Endothelial cell of umbilical vein (primary cell): ENCODE data around the gene PCGF3.

Experiments
- CTCF ChIP-seq, 2 donors: IDR thresholded peaks; 1 replicate in 1 of 2; 2 replicates in 1 of 2; pipeline ENCODE4 v1.5.1; 2011; ENCODE audit warnings: low read length in 2 of 2, mild to moderate bottlenecking in 2 of 2, moderate library complexity in 2 of 2, control low read depth in 1 of 2, inconsistent platforms in 1 of 2, low read depth in 1 of 2; ENCODE audit not compliant: insufficient read depth in 1 of 2; ENCODE audit errors: extremely low read depth in 1 of 2
- EZH2 ChIP-seq: IDR thresholded peaks from 2 replicates; pipeline ENCODE4 v1.6.1; 2012; ENCODE audit warnings: borderline replicate concordance, low read depth, mild to moderate bottlenecking, moderate library complexity, low read length, inconsistent platforms; ENCODE audit not compliant: severe bottlenecking
- POLR2A ChIP-seq: IDR thresholded peaks from 2 replicates; pipeline ENCODE4 v1.6.1; 2012; ENCODE audit warnings: low read depth, mild to moderate bottlenecking, control low read depth, low read length
- POLR2AphosphoS5 ChIP-seq: IDR thresholded peaks from 2 replicates; pipeline ENCODE4 v1.6.1; 2012; ENCODE audit warnings: low read depth, mild to moderate bottlenecking, control low read depth, low read length, moderate library complexity; ENCODE audit not compliant: insufficient read depth

- no peak for TF ChIP-seq POLR2A
- no peak for TF ChIP-seq CTCF (IDR thresholded peaks at IDR 0.05; ENCODE audit: extremely low read depth in 1 of 2, insufficient read depth in 1 of 2, low read depth in 1 of 2, low read length in 2 of 2)
- no peak for TF ChIP-seq POLR2AphosphoS5
- no peak for TF ChIP-seq EZH2
Observed at GRCh38 chr4:710116-710515, 4.5 kb downstream of the PCGF3 start.
